HFF-Myc (cell line): ENCODE results near the gene SLC9A8.

Source experiments
- DNase-seq: peaks from one replicate; pipeline ENCODE4 v3.0.0-alpha.2; 2011; ENCODE audit warnings: low read depth; ENCODE audit errors: extremely low read depth
- H3K4me3 ChIP-seq: replicated peaks from 2 replicates; pipeline ENCODE4 v1.5.1; 2011; ENCODE audit warnings: low read depth, mild to moderate bottlenecking, control low read depth, low read length
- TF ChIP-seq, protein P1 (sequence below): IDR thresholded peaks from 2 replicates; pipeline ENCODE4 v1.5.1; 2012; ENCODE audit warnings: mild to moderate bottlenecking, low read depth, low read length, control low read depth; ENCODE audit errors: missing control alignments

The SLC9A8 gene

DNA sequence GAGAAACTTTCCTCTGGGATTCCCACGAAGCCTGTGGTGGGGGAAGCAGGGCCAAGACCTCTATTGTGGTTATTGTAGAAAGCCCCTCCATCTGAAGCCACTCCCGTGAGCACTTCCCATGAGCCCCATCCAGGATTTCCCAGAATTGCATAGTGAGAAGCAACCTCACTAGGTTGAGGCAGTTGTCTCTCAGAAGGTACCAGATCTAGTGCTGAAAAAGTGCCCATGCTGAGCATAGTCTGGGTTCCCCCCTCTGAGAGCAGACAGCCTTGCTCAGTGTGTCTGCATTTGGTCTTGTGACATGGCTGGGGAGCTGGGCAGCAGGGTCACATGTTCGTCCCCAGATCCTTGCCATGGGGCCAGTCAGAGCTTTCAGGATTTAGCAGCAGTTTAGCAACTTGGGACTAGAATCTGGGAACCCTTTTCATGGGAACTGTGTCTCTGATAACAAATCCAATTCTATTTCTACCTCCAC is 38.6 kb downstream of the SLC9A8 start:
- TF ChIP-seq, protein P1, sequence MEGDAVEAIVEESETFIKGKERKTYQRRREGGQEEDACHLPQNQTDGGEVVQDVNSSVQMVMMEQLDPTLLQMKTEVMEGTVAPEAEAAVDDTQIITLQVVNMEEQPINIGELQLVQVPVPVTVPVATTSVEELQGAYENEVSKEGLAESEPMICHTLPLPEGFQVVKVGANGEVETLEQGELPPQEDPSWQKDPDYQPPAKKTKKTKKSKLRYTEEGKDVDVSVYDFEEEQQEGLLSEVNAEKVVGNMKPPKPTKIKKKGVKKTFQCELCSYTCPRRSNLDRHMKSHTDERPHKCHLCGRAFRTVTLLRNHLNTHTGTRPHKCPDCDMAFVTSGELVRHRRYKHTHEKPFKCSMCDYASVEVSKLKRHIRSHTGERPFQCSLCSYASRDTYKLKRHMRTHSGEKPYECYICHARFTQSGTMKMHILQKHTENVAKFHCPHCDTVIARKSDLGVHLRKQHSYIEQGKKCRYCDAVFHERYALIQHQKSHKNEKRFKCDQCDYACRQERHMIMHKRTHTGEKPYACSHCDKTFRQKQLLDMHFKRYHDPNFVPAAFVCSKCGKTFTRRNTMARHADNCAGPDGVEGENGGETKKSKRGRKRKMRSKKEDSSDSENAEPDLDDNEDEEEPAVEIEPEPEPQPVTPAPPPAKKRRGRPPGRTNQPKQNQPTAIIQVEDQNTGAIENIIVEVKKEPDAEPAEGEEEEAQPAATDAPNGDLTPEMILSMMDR, result no peak
- H3K4me3 ChIP-seq, result no peak overlapping the region
- DNase-seq, result no peak

DNA sequence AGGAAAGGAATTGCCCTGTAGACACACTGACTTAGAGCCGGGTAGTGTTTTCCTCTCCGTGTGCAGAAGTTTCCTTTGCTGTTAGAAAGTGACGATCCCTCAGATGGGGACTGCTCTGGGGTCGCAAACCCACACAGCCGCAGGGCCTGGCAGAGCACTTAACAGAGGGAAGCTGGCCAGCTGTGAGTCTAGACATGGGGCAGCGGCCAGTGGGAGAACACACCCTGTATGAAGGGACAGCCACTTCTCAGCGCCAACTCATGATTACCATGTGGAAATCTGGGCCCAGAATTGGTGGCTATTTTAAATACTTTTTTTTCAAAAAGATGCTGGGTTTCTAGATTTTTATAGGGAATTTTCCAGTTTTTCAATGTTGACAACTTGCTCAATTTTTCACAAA is 39.4 kb downstream of the SLC9A8 start:
- H3K4me3 ChIP-seq, result no peak overlapping the region
- DNase-seq, result no peak
- TF ChIP-seq, protein P1, result no peak

DNA sequence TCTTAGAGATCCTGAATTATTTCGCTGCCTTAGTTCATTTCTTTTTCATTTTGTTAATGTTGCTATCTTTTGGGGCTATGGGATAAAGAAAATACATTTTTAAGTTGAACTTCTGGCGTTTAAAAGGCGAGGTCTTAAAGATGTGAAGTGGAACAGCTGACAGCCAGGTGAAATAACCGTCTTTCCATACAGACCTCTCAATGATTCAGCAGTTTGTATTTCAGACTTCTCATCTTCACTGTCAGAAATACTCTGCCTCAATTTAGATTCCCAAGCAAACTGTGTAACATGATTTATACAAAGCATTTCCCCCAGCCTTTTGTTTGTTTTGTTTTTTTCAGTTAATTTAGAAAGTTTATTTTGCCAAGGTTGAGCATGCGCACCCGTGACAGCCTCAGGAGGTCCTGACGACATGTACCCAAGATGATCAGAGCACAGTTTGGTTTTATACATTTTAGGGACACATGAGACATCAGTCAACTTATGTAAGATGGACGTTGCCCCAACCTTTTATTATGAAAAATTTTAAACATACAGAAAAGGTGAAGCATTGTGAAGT is 40.0 kb downstream of the SLC9A8 start:
- TF ChIP-seq, protein P1, result no peak
- H3K4me3 ChIP-seq, result no peak overlapping the region
- DNase-seq, result no peak

DNA sequence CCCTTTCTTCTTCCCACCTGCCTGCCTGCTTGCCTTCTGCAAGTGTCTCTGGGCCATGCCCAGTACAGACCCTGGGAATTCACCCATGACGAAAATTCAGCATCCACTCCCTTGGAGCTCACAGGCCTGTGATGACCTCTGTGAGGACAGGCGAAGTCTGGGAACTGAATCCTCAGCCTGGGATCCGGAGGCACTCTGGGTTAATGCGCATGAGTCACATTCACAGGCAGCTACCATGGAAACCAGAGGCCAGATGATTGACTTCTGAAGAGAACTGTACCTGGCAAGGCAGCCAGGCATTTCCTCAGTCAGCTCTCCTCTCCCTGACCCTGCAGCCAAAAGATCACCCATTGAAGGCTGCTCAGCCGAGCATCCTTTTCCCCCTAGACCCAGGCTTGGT is 41.0 kb downstream of the SLC9A8 start:
- TF ChIP-seq, protein P1, result no peak
- peak; percentile 47 for DNase-seq

DNA sequence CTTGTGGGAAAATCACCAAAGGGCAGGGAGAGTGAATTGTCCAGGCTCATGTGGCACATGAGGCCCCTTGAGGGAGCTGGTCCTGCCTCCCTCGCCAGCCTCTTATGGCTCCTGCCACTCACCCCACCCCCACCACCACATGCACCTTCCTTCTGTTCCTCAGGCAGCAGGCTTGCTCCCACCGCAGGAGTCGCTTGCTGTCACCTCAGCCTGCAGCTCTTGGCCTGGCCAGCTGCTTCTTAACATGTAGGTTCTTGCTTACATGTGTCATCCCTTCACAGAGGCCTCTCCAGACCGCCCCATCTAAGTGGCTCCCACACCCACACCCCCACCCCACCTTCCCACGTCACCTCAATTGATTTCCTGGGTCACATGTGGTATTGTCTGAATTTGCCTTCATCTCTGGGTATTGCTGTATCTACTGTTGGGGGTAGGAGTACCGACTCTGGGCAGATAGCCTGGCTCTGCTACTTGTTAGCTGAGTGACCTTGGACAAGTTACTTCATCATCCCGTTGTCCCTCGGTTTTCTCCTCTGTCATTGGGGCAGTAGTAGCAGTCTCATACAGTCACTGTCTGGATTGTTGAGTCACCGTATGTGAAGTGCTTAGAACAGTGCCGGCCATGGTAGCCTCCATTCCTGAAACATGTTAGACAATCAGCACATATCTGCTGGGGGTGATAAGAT is 41.7 kb downstream of the SLC9A8 start:
- TF ChIP-seq, protein P1, result no peak
- H3K4me3 ChIP-seq, result no peak overlapping the region
- no peak for DNase-seq

More for the DNA sequence above, 41.0 kb downstream of the SLC9A8 start:
- no peak overlapping the region for H3K4me3 ChIP-seq

DNA sequence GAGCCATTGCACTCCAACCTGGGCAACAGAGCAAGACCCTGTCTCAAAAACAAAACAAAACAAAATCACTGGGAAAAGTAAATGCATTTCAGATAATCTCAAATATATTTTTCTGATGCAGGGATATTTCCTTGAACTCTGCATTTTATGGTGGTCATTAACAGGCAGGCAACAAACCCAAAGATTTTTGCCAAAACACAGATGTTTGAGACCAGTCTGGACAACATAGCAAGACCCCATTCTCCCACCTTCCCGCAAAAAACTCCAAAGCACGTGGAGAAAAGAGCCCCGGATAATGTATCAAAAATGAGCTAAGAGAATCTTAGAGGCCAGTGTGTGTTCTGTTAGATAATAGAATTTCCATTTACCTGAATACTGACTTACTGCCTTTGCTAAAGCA is 44.3 kb downstream of the SLC9A8 start:
- TF ChIP-seq, protein P1, result no peak
- DNase-seq, result no peak
- H3K4me3 ChIP-seq, result no peak overlapping the region

DNA sequence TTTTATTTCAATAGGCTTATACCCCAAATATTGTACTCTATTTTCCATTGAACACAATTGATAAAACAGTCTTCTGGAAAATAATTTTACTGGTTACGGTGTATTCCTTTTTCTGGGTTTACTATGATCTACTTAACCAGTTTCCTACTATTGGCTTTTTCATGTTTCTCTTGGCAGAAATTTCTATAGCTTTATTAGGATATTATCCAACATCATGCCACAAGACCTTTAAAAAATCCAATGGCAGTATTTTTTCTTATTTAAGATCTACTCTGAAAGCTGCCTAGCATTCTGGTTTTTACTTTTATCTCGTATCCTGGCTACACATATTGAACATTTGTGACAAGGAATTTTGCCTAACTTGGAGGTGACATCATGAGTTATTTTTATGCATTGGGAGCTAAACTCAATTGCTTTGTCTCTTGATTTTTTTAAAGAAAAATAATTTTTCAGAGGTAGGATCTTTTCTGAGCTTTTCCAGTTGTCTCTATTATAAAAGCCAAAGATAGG is 45.5 kb downstream of the SLC9A8 start:
- TF ChIP-seq, protein P1, result no peak
- H3K4me3 ChIP-seq, result no peak overlapping the region
- DNase-seq, result no peak
